Pancreas (tissue), 10 donors: Measurements from ENCODE around the gene PRDM15. TPM values are rescaled to one million over a fixed set of nuclear protein-coding genes. Genes with fewer than 3 reads are reported as not detected.
A peak's percentile ranks its signal among the peaks of the same experiment; 100 is the strongest.

Experiments used
- ATAC-seq, 4 donors: fragments of 200-7000 bp; cut with Tn5 transposase; one replicate each; pipeline versions ENCODE4 v1.8.0 to v1.9.1; 2020; ENCODE audit warnings: mild to moderate bottlenecking in 4 of 4, moderate library complexity in 4 of 4
- DNase-seq, 6 donors: peaks; one replicate each; pipeline ENCODE4 v3.0.0-alpha.2; 2020
- FAIRE-seq: peaks from 2 replicates; lab custom pipeline; 2012; peaks lifted over from hg19 to GRCh38; lab: Jason Lieb, UNC
- H3K27ac ChIP-seq, 4 donors: fragments of 200-600 bp; sonication (generic); 1 replicate in 3 of 4; 2 replicates in 1 of 4; pipeline versions ENCODE4 v1.5.0 to v1.8.0; 2020
- H3K27me3 ChIP-seq, 4 donors: fragments of 200-600 bp; one replicate each; pipeline ENCODE4 v1.8.0; 2021
- H3K36me3 ChIP-seq, 3 donors: fragments of 200-600 bp; sonication (generic) in 1 of 3; one replicate each; pipeline versions ENCODE4 v1.5.0 to v1.8.0; 2020 to 2021
- H3K4me1 ChIP-seq, 3 donors: fragments of 200-600 bp; one replicate each; pipeline ENCODE4 v1.8.0; 2021
- H3K4me3 ChIP-seq, 4 donors: fragments of 200-600 bp; sonication (generic) in 2 of 4; one replicate each; pipeline versions ENCODE4 v1.5.0 to v1.8.0; 2020 to 2021
- H3K9me3 ChIP-seq, 4 donors: fragments of 200-600 bp; one replicate each; pipeline ENCODE4 v1.8.0; 2021
- CTCF ChIP-seq, 4 donors: fragments of 200-600 bp; sonication (generic) in 3 of 4; IDR thresholded peaks; one replicate each; pipeline versions ENCODE4 v1.5.0 to v1.8.0; 2021; ENCODE audit warnings: antibody characterized with exemption in 4 of 4
- WGBS, 2 donors: extraction: QIAGEN DNeasy Blood & Tissue Kit; methylation state at CpG; one replicate each; pipeline ENCODE4 v1.1.7; 2013; 5-methylcytosine and 5-hydroxymethylcytosine counted together
- intact Hi-C, 3 donors: fragments of 100-400 bp; cut with DNase I; formaldehyde crosslinking; loops; one replicate each; pipeline versions ENCODE4 v1.11.1 to v1.14.2; 2022
- polyA plus RNA-seq, 2 donors: library from polyadenylated mRNA; stranded (reverse); fragments of 200-250 nt; gene quantifications; one replicate each; pipeline ENCODE4 v1.2.3, GENCODE V29; 2013
- total RNA-seq, 6 donors: library from RNA; stranded (reverse); fragmentation: NEBNext Ultra II Directional in 4 of 6; extraction: Animal tissue kit (Norgen Biotek cat#: 25700) in 4 of 6; gene quantifications; one replicate each; pipeline versions ENCODE4 v1.2.1 to v1.2.4, GENCODE V29; 2021 to 2023
- donor health status: healthy with polysubstance abuse.
- donor health status: DM: no; HTN: no; CAD: no; lungs with moderate emphysema.
- donor health status: DM: no; HTN: no; CAD: no.
- donor health status: control.
- donor health status: control.
- donor health status: Bipolar disorder and iron deficiency.
- donor health status: DM: yes; HTN: yes; CAD: no.
- donor health status: DM: no; HTN: no; CAD: no.
- donor health status: DM: no; HTN: no; CAD: no.
- donor health status: DM: yes; HTN: yes; CAD: no.

Gene PRDM15
- total and polyA plus RNA-seq, 8 donors, result 1.6 to 3.9 (median 3.4) TPM

GRCh38 chr21:41867313-41867712 lies 11.8 kb downstream of the PRDM15 start:
- DNase-seq (no peak), FAIRE-seq (no peak), ATAC-seq (no peak)
- TF ChIP-seq CTCF (IDR thresholded peaks at IDR 0.05), result no peak
- no peaks in the 10 kb centered on the region for H3K36me3 ChIP-seq
- 91 to 94% methylated on average over 8 of the region's 8 CpGs for WGBS, 2 donors
- H3K4me1 ChIP-seq, result peaks cover 0 to 6% (median 0%) of the 10 kb centered on the region in 3 donors
- no peaks in the 10 kb centered on the region for H3K9me3 ChIP-seq
- no peak overlapping the region for H3K4me3 ChIP-seq
- intact Hi-C loops, result no loop called here
- no peak overlapping the region for H3K27ac ChIP-seq
- no peaks in the 10 kb centered on the region for H3K27me3 ChIP-seq

GRCh38 chr21:41866274-41866809 lies 12.8 kb downstream of the PRDM15 start:
- Histone ChIP-seq H3K4me3 (no peak overlapping the region), H3K27ac (peak overlapping the region in 1 of 4 donors; percentile 31), H3K36me3 (no peaks in the 10 kb centered on the region), H3K9me3 (no peaks in the 10 kb centered on the region), H3K4me1 (peaks cover 0 to 6% (median 0%) of the 10 kb centered on the region in 3 donors), H3K27me3 (no peaks in the 10 kb centered on the region)
- FAIRE-seq (no peak), ATAC-seq (peak; percentile 9 to 74 (median 61)), DNase-seq (peak in 1 of 6 donors; percentile 25)
- TF ChIP-seq CTCF (IDR thresholded peaks at IDR 0.05), result no peak
- WGBS, 2 donors, result 35 to 50% methylated on average over 11 of the region's 11 CpGs
- intact Hi-C loops, result no loop called here

- 82 to 89% methylated on average over 15 of the region's 15 CpGs for WGBS, 2 donors
- Histone ChIP-seq H3K4me3 (no peak overlapping the region), H3K36me3 (no peaks in the 10 kb centered on the region), H3K9me3 (no peaks in the 10 kb centered on the region), H3K27me3 (no peaks in the 10 kb centered on the region), H3K4me1 (peaks cover 0 to 6% (median 0%) of the 10 kb centered on the region in 3 donors), H3K27ac (no peak overlapping the region)
- intact Hi-C loops, result no loop called here
- no peak for DNase-seq
- no peak for ATAC-seq
- no peak for TF ChIP-seq CTCF (IDR thresholded peaks at IDR 0.05)
- FAIRE-seq, result no peak
These were observed 14.0 kb downstream of the PRDM15 start for GRCh38 chr21:41865002-41865777.

- intact Hi-C loops, result no loop called here
- Histone ChIP-seq H3K4me1 (peaks cover 0 to 6% (median 0%) of the 10 kb centered on the region in 3 donors), H3K27ac (no peak overlapping the region), H3K27me3 (no peaks in the 10 kb centered on the region), H3K9me3 (no peaks in the 10 kb centered on the region), H3K36me3 (no peaks in the 10 kb centered on the region), H3K4me3 (no peak overlapping the region)
- no peak for FAIRE-seq
- TF ChIP-seq CTCF (IDR thresholded peaks at IDR 0.05), result no peak
- ATAC-seq, result no peak
- DNase-seq, result no peak
- WGBS, 2 donors, result 97 to 100% methylated on average over 10 of the region's 10 CpGs
These were observed 14.7 kb downstream of the PRDM15 start for GRCh38 chr21:41864311-41865001.
